Stomach (tissue), 4 donors: ENCODE results near the gene TGOLN2.

Experiments used
- CTCF ChIP-seq, 7 experiments: fragments of 450-650 bp in 4 of 7; fragments of 200-600 bp in 3 of 7; sonication (generic) in 3 of 7; IDR thresholded peaks; one replicate each; pipeline ENCODE4 v1.5.1; 2016 to 2019; ENCODE audit warnings: antibody characterized with exemption in 7 of 7, control low read depth in 2 of 7, mild to moderate bottlenecking in 1 of 7
- POLR2A ChIP-seq, 4 donors: fragments of 450-650 bp; IDR thresholded peaks; one replicate each; pipeline ENCODE4 v1.6.1; 2016; ENCODE audit warnings: antibody characterized with exemption in 4 of 4, control low read depth in 2 of 4, mild to moderate bottlenecking in 1 of 4, moderate library complexity in 1 of 4
- POLR2AphosphoS5 ChIP-seq, 3 donors: sonication (generic); formaldehyde crosslinking; IDR thresholded peaks; one replicate each; pipeline ENCODE4 v1.6.1; 2016; ENCODE audit warnings: antibody characterized with exemption in 3 of 3

DNA sequence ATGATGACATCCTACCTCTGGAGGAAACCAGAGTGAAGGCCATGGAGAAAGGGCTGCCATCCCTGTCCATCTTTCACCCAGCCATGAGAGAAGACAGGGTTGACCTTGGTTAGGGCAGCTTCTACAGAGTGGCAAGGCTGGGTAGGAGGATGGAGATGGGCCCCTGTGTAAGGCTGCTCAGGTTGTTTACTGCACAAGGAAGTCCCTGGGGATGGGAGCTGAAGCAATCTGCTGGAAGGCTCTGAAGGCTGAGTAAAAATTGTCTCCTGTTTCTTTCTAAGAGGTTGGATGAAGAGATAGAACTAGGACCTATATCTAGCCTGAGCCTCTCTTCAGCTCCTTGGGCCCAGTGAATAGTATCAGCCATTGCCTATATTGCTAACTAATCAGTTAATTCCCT, 41.1 kb upstream of the TGOLN2 start:
- TF ChIP-seq POLR2A (IDR thresholded peaks at IDR 0.05) (no peak), POLR2AphosphoS5 (IDR thresholded peaks at IDR 0.05) (no peak), CTCF (IDR thresholded peaks at IDR 0.05) (no peak)
